GM12878 (cell line): ENCODE measurements around the gene RBM19. TPM values are rescaled to one million over a fixed set of nuclear protein-coding genes. Genes with fewer than 3 reads are reported as not detected.

Source experiments
- ATAC-seq: fragments of 200-7000 bp; cut with Tn5 transposase; 3 replicates; pipeline ENCODE4 v1.9.1; 2020; ENCODE audit warnings: mild to moderate bottlenecking, moderate library complexity
- BruUV-seq: library from RNA; stranded (reverse); fragments of 400-500 nt; replicated peaks from 2 replicates; lab custom pipeline; 2021; lab: Mats Ljungman, UMichigan
- CTCF ChIA-PET: fragments of 300-600 bp; sonication (Branson Sonifier 250); formaldehyde crosslinking; extraction: SDS; loops from one replicate; lab custom pipeline; 2021; ENCODE audit warnings: inconsistent platforms; lab: Yijun Ruan, JAX
- POLR2A ChIA-PET: fragments of 350-600 bp; formaldehyde crosslinking; extraction: SDS; loops from one replicate; lab custom pipeline; 2021; ENCODE audit warnings: inconsistent platforms; lab: Charles Lee
- RAD21 ChIA-PET: fragments of 300-600 bp; sonication (Branson Sonifier 250); formaldehyde crosslinking; loops from one replicate; lab custom pipeline; 2023; ENCODE audit warnings: antibody characterized with exemption; ENCODE audit not compliant: unreplicated experiment; lab: Charles Lee
- SMC1A ChIA-PET: fragments of 300-600 bp; sonication (Branson Sonifier 250); formaldehyde crosslinking; loops from one replicate; lab custom pipeline; 2023; ENCODE audit not compliant: unreplicated experiment, uncharacterized antibody; lab: Charles Lee
- DNase-seq: peaks from one replicate; pipeline ENCODE4 v3.0.0-alpha.2; 2011; ENCODE audit warnings: low read depth, low spot score
- FAIRE-seq: peaks from 3 replicates; lab custom pipeline; 2011; peaks lifted over from hg19 to GRCh38; lab: Jason Lieb, UNC
- H2AFZ ChIP-seq: 2 replicates; pipeline ENCODE4 v1.6.0; 2011; ENCODE audit warnings: low read depth, low read length, control low read depth; ENCODE audit not compliant: control insufficient read depth
- H3K27ac ChIP-seq: 2 replicates; pipeline ENCODE4 v1.5.1; 2011; ENCODE audit warnings: control low read depth; ENCODE audit not compliant: control insufficient read depth, insufficient read depth
- H3K27me3 ChIP-seq, 2 experiments: replicated peaks in 1 of 2; 2 replicates each; pipeline versions ENCODE4 v1.6.0 to v1.6.1; 2011; ENCODE audit warnings: low read length in 1 of 2; ENCODE audit not compliant: control insufficient read depth in 2 of 2, insufficient read depth in 2 of 2
- H3K36me3 ChIP-seq, 2 experiments: 2 replicates each; pipeline ENCODE4 v1.5.1; 2011; ENCODE audit warnings: low read length in 1 of 2; ENCODE audit not compliant: control insufficient read depth in 2 of 2, insufficient read depth in 2 of 2
- H3K4me1 ChIP-seq: 2 replicates; pipeline ENCODE4 v1.6.1; 2011; ENCODE audit warnings: mild to moderate bottlenecking, low read length, moderate library complexity, mixed read lengths; ENCODE audit not compliant: control insufficient read depth, insufficient read depth
- H3K4me2 ChIP-seq: 2 replicates; pipeline ENCODE4 v1.6.0; 2011; ENCODE audit warnings: control low read depth; ENCODE audit not compliant: control insufficient read depth, insufficient read depth
- H3K4me3 ChIP-seq: fragments of 200-600 bp; sonication (generic); 2 replicates; pipeline ENCODE4 v1.5.1; 2016
- H3K79me2 ChIP-seq: 2 replicates; pipeline ENCODE4 v1.6.0; 2011; ENCODE audit warnings: low read length; ENCODE audit not compliant: control insufficient read depth, insufficient read depth
- H3K9ac ChIP-seq: 2 replicates; pipeline ENCODE4 v1.8.0; 2011; ENCODE audit warnings: low read length, control low read depth, mixed read lengths; ENCODE audit not compliant: control insufficient read depth, insufficient read depth
- H3K9me3 ChIP-seq: replicated peaks from 3 replicates; pipeline ENCODE4 v1.5.1; 2011; ENCODE audit warnings: mild to moderate bottlenecking, low read length; ENCODE audit not compliant: control insufficient read depth, insufficient read depth
- H4K20me1 ChIP-seq: 2 replicates; pipeline ENCODE4 v1.6.0; 2011; ENCODE audit not compliant: control insufficient read depth, insufficient read depth
- ATF7 ChIP-seq: fragments of 450-650 bp; IDR thresholded peaks from 2 replicates; pipeline ENCODE4 v1.6.1; 2016; ENCODE audit warnings: low read depth, mild to moderate bottlenecking
- PML ChIP-seq: IDR thresholded peaks from 2 replicates; pipeline ENCODE4 v1.6.1; 2012; ENCODE audit warnings: low read length, inconsistent platforms
- POLR2AphosphoS2 ChIP-seq: IDR thresholded peaks from 2 replicates; pipeline ENCODE4 v1.6.1; 2011; ENCODE audit warnings: low read depth, mild to moderate bottlenecking, low read length, improper control_type of control experiment, moderate library complexity
- PRDM15 ChIP-seq: fragments of 450-650 bp; formaldehyde crosslinking; IDR thresholded peaks from 2 replicates; pipeline ENCODE4 v1.4.0; 2020; ENCODE audit warnings: mild to moderate bottlenecking, moderate library complexity
- RAD51 ChIP-seq: fragments of 450-650 bp; IDR thresholded peaks from 2 replicates; pipeline ENCODE4 v1.6.1; 2016; ENCODE audit warnings: moderate library complexity, mild to moderate bottlenecking, inconsistent platforms
- STAT1 ChIP-seq: fragments of 450-650 bp; conservative IDR thresholded peaks from 2 replicates; pipeline ENCODE4 v1.6.1; 2014; ENCODE audit warnings: antibody characterized with exemption, mild to moderate bottlenecking
- STAT3 ChIP-seq: IDR thresholded peaks from 2 replicates; pipeline ENCODE4 v1.6.1; 2011; ENCODE audit warnings: low read depth, low read length, improper control_type of control experiment
- TBL1XR1 ChIP-seq: IDR thresholded peaks from 2 replicates; pipeline ENCODE4 v1.6.1; 2012; ENCODE audit warnings: low read depth, low read length, improper control_type of control experiment
- ZBED1 ChIP-seq: IDR thresholded peaks from 2 replicates; pipeline ENCODE4 v1.6.1; 2016; ENCODE audit warnings: borderline replicate concordance
- ZBTB40 ChIP-seq: fragments of 450-650 bp; IDR thresholded peaks from 2 replicates; pipeline ENCODE4 v1.6.1; 2016; ENCODE audit warnings: mild to moderate bottlenecking, moderate library complexity, borderline replicate concordance
- WGBS: methylation state at CpG from one replicate; pipeline ENCODE4 v1.1.6; 2016; ENCODE audit warnings: low lambda C conversion rate; ENCODE audit not compliant: insufficient replicate concordance, insufficient coverage; ENCODE audit errors: missing lambda C conversion rate; 5-methylcytosine and 5-hydroxymethylcytosine counted together
- in situ Hi-C: fragments of 300-500 bp; cut with MboI; formaldehyde crosslinking; loops from 9 replicates; pipeline ENCODE4 v1.14.3; 2018; ENCODE audit warnings: mixed read lengths
- intact Hi-C: fragments of 100-400 bp; cut with micrococcal nuclease; formaldehyde crosslinking; loops from one replicate; pipeline ENCODE4 v1.14.2; 2022; ENCODE audit not compliant: unreplicated experiment
- polyA plus RNA-seq, 11 experiments: library from polyadenylated mRNA; depleted of rRNA in 4 of 11; unstranded in 6 of 11; stranded (reverse) in 5 of 11; fragments of >200 nt; fragmentation: Nextera tagmentation in 4 of 11; fragmentation: Illumina TruSeq in 1 of 11; extraction: Ambion mirVana in 4 of 11; extraction: Trizol in 1 of 11; gene quantifications; 1 replicate in 1 of 11; 2 replicates in 10 of 11; pipeline versions ENCODE4 v1.2.1 to v1.2.3, GENCODE V29; 2011 to 2016; ENCODE audit warnings: inconsistent platforms in 2 of 11, missing spikeins in 2 of 11, low read depth in 1 of 11
- total RNA-seq, 4 experiments: library from RNA; depleted of rRNA in 3 of 4; stranded (reverse); fragments of >200 nt in 3 of 4; fragmentation: Illumina TruSeq in 1 of 4; extraction: Trizol in 1 of 4; gene quantifications; 2 replicates each; pipeline versions ENCODE4 v1.2.1 to v1.2.3, GENCODE V29; 2013 to 2021

RBM19 gene
- total and polyA plus RNA-seq, 10 of the 15 experiments (the other 5 are each of a cell fraction or from before 2014, with no cell fraction given): 4.2 to 42.9 (median 28.4) TPM

- TF ChIP-seq ZBTB40 (no peak), RAD51 (no peak), ATF7 (no peak), PML (no peak), POLR2AphosphoS2 (no peak)
Measured at GRCh38 chr12:113897406-113897805, 68.7 kb downstream of the RBM19 start (continued).

GRCh38 chr12:113896841-113897240 lies 69.3 kb downstream of the RBM19 start:
- Histone ChIP-seq H3K27me3 (no peaks in the 10 kb centered on the region), H2AFZ (no peak overlapping the region), H3K9me3 (no peaks in the 10 kb centered on the region), H3K79me2 (no peaks in the 10 kb centered on the region), H3K4me3 (no peak overlapping the region), H3K4me1 (no peaks in the 10 kb centered on the region), H3K4me2 (no peak overlapping the region), H3K9ac (no peak overlapping the region), H3K27ac (no peak overlapping the region), H4K20me1 (no peaks in the 10 kb centered on the region), H3K36me3 (no peaks in the 10 kb centered on the region; a peak in 3 of 4 replicates)
- BruUV-seq: no TSS peak
- POLR2A ChIA-PET: no interaction called here
- intact Hi-C loops: no loop called here
- FAIRE-seq (no peak), ATAC-seq (no peak), DNase-seq (no peak)
- no peak for TF ChIP-seq ZBED1
- TF ChIP-seq STAT1: no peak
- no peak for TF ChIP-seq TBL1XR1
- no peak for TF ChIP-seq STAT3
- no peak for TF ChIP-seq RAD51
- TF ChIP-seq PRDM15: no peak
- in situ Hi-C loops: no loop called here
- WGBS: 91% methylated on average over 4 of the region's 4 CpGs
- RAD21 ChIA-PET: no interaction called here
- CTCF ChIA-PET: no interaction called here
- SMC1A ChIA-PET: no interaction called here
